NCI-H748 (cell line): Measurements from ENCODE around the gene DPP8.

Experiments
- DNase-seq: peaks from one replicate; lab custom pipeline; 2025; ENCODE audit not compliant: unreplicated experiment; lab: John Stamatoyannopoulos, UW

Gene DPP8

GRCh38 chr15:65426216-65426853, 91.2 kb downstream of the DPP8 start:
- no peak for DNase-seq

DNA sequence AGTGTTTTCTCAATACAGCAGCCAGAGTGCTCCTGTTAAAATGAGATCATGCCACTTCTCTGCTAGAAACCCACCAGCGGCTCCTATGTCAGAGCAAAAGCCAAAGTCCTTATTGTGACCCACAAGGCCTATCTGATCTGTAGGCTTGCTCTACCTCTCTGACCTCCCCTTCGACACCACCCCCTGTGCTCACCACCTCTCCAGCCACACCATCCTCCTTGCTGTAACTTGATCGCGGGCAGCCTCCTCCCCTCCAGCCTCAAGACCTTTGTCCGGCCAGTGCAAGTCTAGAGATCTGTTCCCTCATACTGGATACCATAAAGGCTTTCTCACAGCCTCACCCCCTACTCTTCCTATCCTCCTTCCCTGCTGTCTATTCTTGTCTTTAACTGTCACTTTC, 92.8 kb downstream of the DPP8 start:
- DNase-seq: no peak

DNA sequence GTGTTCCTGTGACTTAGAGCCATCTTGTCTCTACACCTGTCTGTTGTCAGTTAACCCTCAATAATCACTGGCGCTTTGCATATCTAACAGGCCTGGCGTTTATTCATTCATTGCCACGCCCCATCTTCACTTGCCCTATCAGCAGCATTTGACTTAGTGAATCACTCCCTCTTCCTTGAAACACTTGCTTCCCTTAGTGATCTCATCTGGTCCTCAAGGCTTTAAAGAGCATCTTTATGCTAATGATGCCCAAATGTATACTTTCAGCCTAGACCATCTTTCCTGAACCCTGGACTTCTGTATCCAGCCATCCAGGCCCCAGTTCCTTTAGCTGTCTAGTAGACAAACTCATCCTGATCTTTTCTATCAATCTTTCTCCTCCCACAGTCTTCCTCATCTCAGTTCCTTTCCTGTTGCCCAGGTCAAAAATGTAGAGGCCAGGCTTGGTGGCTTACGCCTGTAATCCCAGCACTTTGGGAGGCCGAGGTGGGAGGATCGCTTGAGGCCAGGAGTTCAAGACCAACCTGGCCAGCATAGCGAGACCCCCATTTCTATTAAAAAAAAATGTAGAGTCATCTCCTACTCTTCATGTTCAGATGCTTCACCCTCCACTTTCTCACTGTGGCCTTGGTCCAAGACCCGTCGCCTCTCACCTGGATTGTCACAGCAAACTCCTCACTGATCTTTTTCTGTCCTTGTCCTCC, 93.4 kb downstream of the DPP8 start:
- DNase-seq: peak; percentile 11

- no peak for DNase-seq
Measured at GRCh38 chr15:65423150-65423975, 94.1 kb downstream of the DPP8 start.

GRCh38 chr15:65421360-65422215, 95.9 kb downstream of the DPP8 start:
- DNase-seq: peak; percentile 60

DNA sequence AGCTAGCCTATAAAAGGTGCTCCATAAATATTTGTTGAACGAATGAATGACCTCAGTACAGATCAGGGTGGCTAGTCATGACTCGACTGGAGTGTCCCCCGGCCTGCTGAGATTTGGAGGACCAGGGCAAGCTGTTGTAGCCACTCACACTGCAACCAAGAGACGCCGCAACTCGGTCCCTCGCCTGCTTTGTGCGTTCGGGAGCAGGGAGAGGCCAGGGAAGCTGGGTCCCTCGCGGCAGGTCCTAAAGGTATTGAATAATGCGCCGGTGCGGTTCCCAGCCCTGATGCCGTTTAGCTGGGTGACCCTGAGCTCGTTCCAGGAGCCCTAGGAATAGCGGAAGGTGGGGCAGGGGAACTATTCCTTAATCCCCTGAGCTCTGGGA, 96.5 kb downstream of the DPP8 start:
- no peak for DNase-seq

DNA sequence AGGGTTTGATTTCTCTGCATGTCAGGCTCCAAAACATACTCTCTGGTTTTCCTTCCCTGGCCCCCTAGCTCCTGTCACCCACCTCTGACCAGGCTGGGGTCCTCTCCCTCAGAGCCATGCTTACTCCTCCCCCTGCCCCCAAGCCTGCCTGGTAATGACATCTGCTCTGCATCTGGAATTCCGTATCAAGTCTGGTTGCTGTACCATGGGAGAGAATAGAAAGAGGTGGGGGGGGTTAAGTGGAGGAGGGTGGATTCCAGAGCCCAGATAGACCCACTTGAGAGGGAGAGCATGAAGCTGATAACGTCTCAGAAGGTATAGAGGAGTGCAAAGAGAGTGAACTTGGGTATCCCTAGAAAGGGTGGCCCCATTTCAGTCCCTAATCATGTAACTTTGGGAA, 98.9 kb downstream of the DPP8 start:
- DNase-seq: no peak

GRCh38 chr15:65416845-65417416, 100.6 kb downstream of the DPP8 start:
- DNase-seq: no peak

DNA sequence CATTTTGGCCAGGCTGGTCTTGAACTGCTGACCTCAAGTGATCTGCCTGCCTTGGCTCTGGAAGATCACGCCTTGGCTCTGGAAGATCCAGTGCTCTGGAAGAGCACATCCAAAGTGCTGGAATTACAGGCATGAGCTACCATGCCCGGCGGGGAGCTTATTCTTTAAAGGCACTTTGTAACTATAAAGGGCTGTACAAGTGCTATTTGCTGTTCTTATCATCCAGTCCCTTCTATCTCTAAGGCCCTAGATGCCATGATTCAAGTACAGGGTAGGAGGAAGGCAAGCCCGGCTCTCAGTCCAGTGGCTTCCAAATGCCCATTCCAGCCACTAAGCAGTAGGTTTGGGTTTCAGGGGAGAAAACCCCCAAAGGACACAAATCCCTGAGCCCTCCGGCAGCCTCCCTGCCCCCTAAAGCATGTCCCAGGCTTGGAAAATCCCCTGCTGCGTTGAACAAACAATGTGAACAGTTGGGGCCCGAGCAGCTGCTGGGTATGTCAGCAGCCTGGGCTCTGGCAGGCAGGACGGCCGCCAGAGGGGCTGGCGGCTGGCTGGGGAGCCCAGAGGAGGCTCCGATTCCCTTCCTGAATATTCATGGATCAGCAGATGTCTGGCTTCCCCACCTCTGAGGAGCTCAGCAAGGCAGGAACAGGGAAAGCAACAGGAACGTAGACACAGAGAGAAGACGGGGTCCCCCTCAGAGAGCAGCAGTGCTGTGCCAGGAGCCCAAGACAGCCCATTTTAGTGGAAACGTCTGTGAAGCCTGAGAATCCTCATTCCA, 102.5 kb downstream of the DPP8 start:
- peak; percentile 39 for DNase-seq

- no peak for DNase-seq
Measured at GRCh38 chr15:65413760-65414144, 103.7 kb downstream of the DPP8 start.

DNA sequence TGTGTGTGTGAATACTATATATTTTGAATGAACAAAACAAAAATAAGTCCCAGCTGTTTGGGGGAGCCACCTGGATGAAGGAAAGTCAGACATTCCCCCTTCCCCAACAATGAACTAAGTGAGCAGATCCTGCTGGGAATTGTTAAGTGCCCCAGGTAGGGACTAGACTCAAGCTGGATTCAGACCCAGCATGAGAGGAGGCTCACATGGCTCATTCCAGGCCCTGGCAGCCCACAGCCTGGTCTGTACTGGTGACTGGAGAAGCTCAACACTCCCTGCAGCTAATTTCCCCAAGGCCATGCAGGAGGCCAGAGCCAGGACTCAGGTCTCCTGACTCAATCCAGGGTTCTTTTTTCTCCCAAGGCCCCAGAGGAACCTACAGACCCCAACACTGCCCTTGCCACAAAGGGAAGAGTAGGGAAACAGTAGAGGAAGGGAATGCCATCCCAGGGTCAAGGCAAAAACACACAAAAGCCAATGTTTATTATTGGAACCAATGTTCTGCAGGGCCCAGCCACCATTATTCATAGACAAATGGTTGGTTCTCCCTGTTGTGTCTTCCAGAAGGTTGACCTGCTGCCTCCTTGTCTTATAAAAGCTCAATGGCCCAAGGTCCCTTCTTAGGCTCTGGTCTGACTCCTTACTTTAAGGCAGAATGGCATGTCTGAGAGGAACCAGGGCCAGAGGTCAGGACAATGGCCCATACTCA, 104.3 kb downstream of the DPP8 start:
- DNase-seq: no peak

DNA sequence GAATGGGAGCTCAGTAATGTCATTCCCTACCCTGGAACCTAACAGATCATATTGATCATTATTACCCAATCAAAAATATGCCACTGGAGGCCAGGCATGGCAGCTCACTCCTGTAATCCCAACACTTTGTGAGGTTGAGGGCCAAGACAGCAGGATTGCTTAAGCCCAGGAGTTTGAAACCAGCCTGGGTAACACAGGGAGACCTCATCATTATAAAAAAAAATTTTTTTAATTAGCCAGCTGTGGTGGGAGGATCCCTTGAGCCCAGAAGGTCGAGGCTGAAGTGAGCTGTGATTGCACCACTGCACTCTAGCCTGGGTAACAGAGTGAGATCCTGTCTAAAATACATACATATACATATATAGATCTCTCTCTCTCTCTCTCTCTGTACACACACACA, 104.9 kb downstream of the DPP8 start:
- DNase-seq: no peak

DNA sequence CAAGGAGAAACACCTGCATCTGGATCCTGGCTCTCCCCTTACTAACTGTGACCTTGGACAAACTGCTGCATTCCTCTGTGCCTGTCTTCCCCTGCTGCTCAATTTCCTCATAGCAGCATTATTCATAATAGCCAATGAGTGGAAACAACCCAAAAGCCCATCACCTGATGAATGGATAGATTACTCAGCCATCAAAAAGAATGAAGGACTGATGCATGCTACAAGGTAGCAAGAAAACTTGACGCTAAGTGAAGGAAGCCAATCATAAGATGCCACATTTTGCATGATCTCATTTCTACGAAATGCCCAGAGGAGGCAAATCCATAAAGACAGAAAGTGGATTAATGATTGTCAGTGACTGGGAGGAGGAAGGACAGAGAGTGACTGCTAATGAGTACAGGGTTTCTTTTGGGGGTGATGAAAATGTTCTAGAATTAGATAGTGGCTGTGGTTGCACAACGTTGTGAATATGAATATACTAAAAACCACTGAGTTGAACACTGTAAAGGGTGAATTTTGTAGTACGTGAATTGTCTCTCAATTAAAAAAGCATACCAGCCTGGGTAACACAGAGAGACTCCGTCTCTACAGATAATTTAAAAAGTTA, 105.9 kb downstream of the DPP8 start:
- no peak for DNase-seq

DNA sequence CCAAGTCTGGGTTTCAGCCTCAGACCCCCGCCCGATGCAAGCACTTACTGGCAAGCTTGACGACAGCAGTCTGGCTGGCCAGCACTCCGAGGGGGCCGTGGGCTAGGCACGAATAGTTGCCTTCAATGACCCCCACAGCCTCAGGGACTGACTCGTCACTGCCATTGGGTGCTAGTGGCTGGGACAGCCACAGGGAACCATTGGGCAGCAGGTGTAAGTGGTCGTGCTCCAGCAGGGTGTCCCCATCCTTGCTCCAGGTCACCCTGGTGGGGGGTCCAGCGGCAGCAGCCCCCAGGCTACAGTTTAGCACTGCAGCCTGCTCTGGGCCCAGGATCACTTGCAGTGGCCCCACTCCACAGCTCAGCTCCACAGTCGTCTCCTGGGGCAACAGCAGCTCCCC, 106.5 kb downstream of the DPP8 start:
- DNase-seq: no peak

DNA sequence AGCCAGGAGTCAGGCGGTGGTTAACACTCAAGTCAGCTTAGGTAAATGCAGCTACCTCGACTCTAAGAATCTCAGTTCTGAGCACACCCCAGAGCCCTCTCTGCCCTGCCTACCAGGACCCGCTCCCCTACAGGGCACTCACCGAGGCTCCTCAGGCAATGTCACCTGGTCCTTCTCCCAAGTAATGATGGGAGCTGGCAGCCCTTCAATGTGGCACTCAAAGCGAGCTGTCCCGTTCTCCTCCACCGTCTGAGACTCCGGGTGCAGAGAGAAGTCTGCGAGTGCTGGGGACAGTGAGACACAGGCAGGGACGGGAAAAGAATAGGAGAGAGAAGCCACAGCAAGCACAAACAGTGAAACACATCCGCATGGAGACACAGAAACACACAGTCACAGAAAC, 107.5 kb downstream of the DPP8 start:
- no peak for DNase-seq

GRCh38 chr15:65409036-65409631, 108.4 kb downstream of the DPP8 start:
- DNase-seq: no peak

DNA sequence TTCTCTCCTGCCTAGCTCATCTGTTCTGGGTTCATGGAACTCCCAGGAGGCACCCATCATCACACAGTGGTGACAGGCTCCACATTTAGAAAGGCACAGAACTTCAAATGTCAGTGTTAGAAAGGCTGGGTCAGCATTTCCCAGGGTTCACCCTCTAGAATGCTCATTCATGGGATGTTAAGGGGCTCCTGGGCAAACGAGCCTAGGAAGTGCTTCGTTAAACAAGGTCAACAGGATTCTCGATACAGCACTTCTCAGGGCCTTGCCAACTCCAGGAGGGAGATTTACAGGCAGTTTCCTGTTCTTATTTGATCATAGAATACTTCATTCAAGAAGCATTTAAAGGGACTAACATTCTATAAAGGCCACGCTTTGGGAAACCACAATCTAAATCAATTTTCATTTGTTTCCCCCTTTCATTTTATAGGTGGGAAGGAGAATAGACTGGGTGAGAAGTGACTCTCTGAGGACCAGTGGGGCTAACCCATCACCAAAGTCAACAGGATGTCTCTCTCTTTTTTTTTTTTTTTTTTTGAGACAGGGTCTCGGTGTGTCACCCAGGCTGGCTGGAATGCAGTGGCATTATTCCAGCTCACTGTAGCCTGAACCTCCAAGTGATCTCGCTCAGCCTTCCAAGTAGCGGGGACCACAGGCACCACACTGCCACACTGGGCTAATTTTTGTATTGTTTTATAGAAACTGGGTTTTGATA, 109.0 kb downstream of the DPP8 start:
- DNase-seq: no peak

DNA sequence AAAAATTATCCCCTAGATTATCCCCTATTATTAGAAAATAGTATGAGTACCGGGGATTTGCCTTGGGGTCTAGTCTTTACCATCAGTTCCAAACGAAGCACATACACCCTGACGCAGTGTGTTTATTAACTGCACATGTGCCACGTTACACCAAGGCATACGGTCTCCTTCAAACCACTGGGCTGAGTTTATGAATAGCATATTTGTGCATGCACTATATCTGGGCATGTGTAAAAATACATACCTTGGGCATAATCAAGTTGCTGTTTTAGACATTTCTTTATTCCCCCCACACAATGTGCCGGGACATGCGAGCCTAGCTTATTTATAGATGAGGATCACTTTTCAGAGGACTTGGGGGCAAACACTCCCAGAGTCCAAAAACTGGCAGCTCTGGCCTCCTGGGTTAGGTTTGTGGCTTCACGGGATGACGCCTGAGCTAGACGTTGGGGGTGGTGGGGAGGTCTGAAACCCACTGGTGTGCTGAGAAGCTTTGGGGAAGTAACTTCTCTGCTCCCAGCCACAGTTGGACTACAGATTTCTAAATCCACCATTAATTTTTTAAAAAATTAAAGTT, 111.0 kb downstream of the DPP8 start:
- no peak for DNase-seq
